SK-N-SH (cell line): ENCODE measurements around the gene FKBP9. TPM values are rescaled to one million over a fixed set of nuclear protein-coding genes. Genes with fewer than 3 reads are reported as not detected.

ENCODE experiments used
- CTCF ChIA-PET: fragments of 300-600, 350-600 bp; formaldehyde crosslinking; extraction: SDS; loops from one replicate; lab custom pipeline; 2021; lab: Yijun Ruan, JAX
- POLR2A ChIA-PET: fragments of 350-600 bp; sonication (Branson Sonifier 250); formaldehyde crosslinking; extraction: SDS; loops from one replicate; lab custom pipeline; 2020; ENCODE audit warnings: antibody characterized with exemption, inconsistent platforms; lab: Yijun Ruan, JAX
- DNase-seq: peaks from one replicate; pipeline ENCODE4 v3.0.0; 2012
- H2AFZ ChIP-seq: fragments of 200-600 bp; sonication (generic); 2 replicates; pipeline ENCODE4 v1.8.1; 2016; ENCODE audit warnings: antibody characterized with exemption, mild to moderate bottlenecking, low read depth
- H3F3A ChIP-seq: fragments of 200-600 bp; sonication (generic); replicated peaks from 2 replicates; pipeline ENCODE3; 2016; ENCODE audit warnings: antibody characterized with exemption, mild to moderate bottlenecking; ENCODE audit not compliant: insufficient read depth
- H3K27ac ChIP-seq, 2 experiments: fragments of 200-500 bp in 1 of 2; fragments of 200-600 bp in 1 of 2; sonication (Bioruptor generic) in 1 of 2; sonication (generic), shearing (Covaris generic) in 1 of 2; 2 replicates each; pipeline versions ENCODE4 v1.5.1 to v1.6.1; 2014 to 2016; ENCODE audit warnings: low read depth in 2 of 2, inconsistent platforms in 1 of 2, low read length in 1 of 2, mild to moderate bottlenecking in 1 of 2, mixed read lengths in 1 of 2
- H3K27me3 ChIP-seq: fragments of 200-600 bp; sonication (generic), shearing (Covaris generic); 2 replicates; pipeline ENCODE4 v1.6.1; 2016; ENCODE audit warnings: mixed run types; ENCODE audit not compliant: insufficient read depth
- H3K36me3 ChIP-seq, 2 experiments: fragments of 200-500 bp in 1 of 2; fragments of 200-600 bp in 1 of 2; sonication (Bioruptor generic) in 1 of 2; sonication (generic) in 1 of 2; replicated peaks in 1 of 2; 2 replicates each; pipeline versions ENCODE3 to v1.5.1; 2014 to 2016; ENCODE audit warnings: low read length in 1 of 2, mild to moderate bottlenecking in 1 of 2; ENCODE audit not compliant: insufficient read depth in 2 of 2, control insufficient read depth in 1 of 2
- H3K4me1 ChIP-seq, 2 experiments: fragments of 200-500 bp in 1 of 2; fragments of 200-600 bp in 1 of 2; sonication (Bioruptor generic) in 1 of 2; sonication (generic), shearing (Covaris generic) in 1 of 2; 2 replicates each; pipeline versions ENCODE4 v1.5.1 to v1.6.1; 2014 to 2016; ENCODE audit warnings: low read depth in 1 of 2, low read length in 1 of 2, mixed run types in 1 of 2; ENCODE audit not compliant: insufficient read depth in 2 of 2, control insufficient read depth in 1 of 2
- H3K4me2 ChIP-seq: fragments of 200-600 bp; sonication (generic), shearing (Covaris generic); 2 replicates; pipeline ENCODE4 v1.6.1; 2017; ENCODE audit warnings: mixed run types
- H3K4me3 ChIP-seq, 2 experiments: fragments of 200-500 bp in 1 of 2; fragments of 200-600 bp in 1 of 2; sonication (Bioruptor generic) in 1 of 2; sonication (generic), shearing (Covaris generic) in 1 of 2; 2 replicates each; pipeline versions ENCODE4 v1.5.1 to v1.8.1; 2014 to 2016; ENCODE audit warnings: low read depth in 2 of 2, inconsistent platforms in 1 of 2, low read length in 1 of 2, mild to moderate bottlenecking in 1 of 2, mixed read lengths in 1 of 2, moderate library complexity in 1 of 2
- H3K79me2 ChIP-seq: fragments of 200-600 bp; sonication (generic); 2 replicates; pipeline ENCODE4 v1.8.1; 2017; ENCODE audit warnings: mild to moderate bottlenecking; ENCODE audit not compliant: insufficient read depth
- H3K9ac ChIP-seq: fragments of 200-600 bp; sonication (generic); 2 replicates; pipeline ENCODE4 v1.6.1; 2017; ENCODE audit warnings: mixed run types
- H3K9me2 ChIP-seq: fragments of 200-600 bp; sonication (generic); 2 replicates; pipeline ENCODE4 v1.6.1; 2017; ENCODE audit warnings: mixed run types
- H3K9me3 ChIP-seq: fragments of 200-600 bp; sonication (generic); 2 replicates; pipeline ENCODE4 v1.6.1; 2017; ENCODE audit warnings: mixed run types, mild to moderate bottlenecking, moderate library complexity
- H4K20me1 ChIP-seq: fragments of 200-600 bp; sonication (generic); 2 replicates; pipeline ENCODE4 v1.6.1; 2017; ENCODE audit warnings: mild to moderate bottlenecking, mixed run types; ENCODE audit not compliant: insufficient read depth
- FOXM1 ChIP-seq: IDR thresholded peaks from 2 replicates; pipeline ENCODE4 v1.4.0; 2012; ENCODE audit warnings: low read depth, mild to moderate bottlenecking
- MXI1 ChIP-seq: IDR thresholded peaks from 2 replicates; pipeline ENCODE4 v1.6.1; 2012; ENCODE audit warnings: mild to moderate bottlenecking, low read depth, low read length, improper control_type of control experiment
- RAD21 ChIP-seq: IDR thresholded peaks from 2 replicates; pipeline ENCODE4 v1.6.1; 2012; ENCODE audit warnings: mild to moderate bottlenecking, low read length
- RFX5 ChIP-seq: IDR thresholded peaks from 2 replicates; pipeline ENCODE4 v1.6.1; 2012; ENCODE audit warnings: mild to moderate bottlenecking, improper control_type of control experiment, low read length
- TCF12 ChIP-seq: IDR thresholded peaks from 2 replicates; pipeline ENCODE4 v1.4.0; 2012
- YY1 ChIP-seq: IDR thresholded peaks from 2 replicates; pipeline ENCODE4 v1.4.0; 2012; ENCODE audit warnings: low read depth, mild to moderate bottlenecking
- WGBS: methylation state at CpG from one replicate; pipeline ENCODE4 v1.1.6; 2017; ENCODE audit warnings: low lambda C conversion rate; 5-methylcytosine and 5-hydroxymethylcytosine counted together
- polyA plus RNA-seq, 3 experiments: library from polyadenylated mRNA; depleted of rRNA; stranded (reverse); fragments of >200 nt; gene quantifications; 2 replicates each; pipeline ENCODE4 v1.2.3, GENCODE V29; 2012
- TF ChIP-seq, protein P1 (sequence below): IDR thresholded peaks from 2 replicates; pipeline ENCODE4 v1.6.1; 2012; ENCODE audit warnings: mild to moderate bottlenecking, low read depth, low read length, moderate library complexity
- TF ChIP-seq, protein P2 (sequence below): fragments of 150-350 bp; IDR thresholded peaks from 2 replicates; pipeline ENCODE4 v1.6.1; 2017; ENCODE audit warnings: antibody characterized with exemption, low read length, low read depth, borderline replicate concordance
- TF ChIP-seq, protein P3 (sequence below): fragments of 200-600 bp; sonication (generic); IDR thresholded peaks from 2 replicates; pipeline ENCODE4 v1.6.1; 2017; ENCODE audit warnings: antibody characterized with exemption, mild to moderate bottlenecking, moderate library complexity

FKBP9 gene
- polyA plus RNA-seq, 1 of the 3 experiments (the other 2 are of a cell fraction) = 211 TPM

DNA sequence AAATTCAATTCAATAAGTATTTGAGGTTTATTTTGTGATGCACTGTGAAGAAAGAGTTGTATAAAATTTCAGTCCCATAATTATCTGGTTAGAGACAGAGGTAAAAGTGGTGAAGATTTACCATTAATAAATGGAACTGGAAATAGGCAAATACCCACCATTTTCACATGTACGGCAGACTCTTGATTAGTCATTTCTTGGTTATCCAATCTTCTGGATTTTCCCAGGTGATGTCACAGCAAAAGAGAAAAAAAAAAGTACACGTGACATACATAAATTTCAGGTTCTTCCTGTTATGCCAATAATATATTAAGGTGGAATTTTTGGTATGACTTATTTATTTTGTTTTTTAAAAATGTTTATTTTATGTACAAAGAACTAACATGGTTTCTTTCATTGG lies 78.5 kb downstream of the FKBP9 start:
- 91% methylated on average over 2 of the region's 2 CpGs for WGBS
- no peak overlapping the region for H3K4me2 ChIP-seq
- peaks cover 4% of the 10 kb centered on the region for H3F3A ChIP-seq
- CTCF ChIA-PET = interaction anchor here (1.0 to 1.5 kb wide), 4 partner anchors 9 to 26 kb away, joined by 3 to 4 read pairs (median 3); partner anchors contain the start of gene NT5C3A
- POLR2A ChIA-PET = no interaction called here
- no peaks in the 10 kb centered on the region for H4K20me1 ChIP-seq
- H3K4me1 ChIP-seq = peaks cover 10% of the 10 kb centered on the region in 2 experiments; a peak in 3 of 4 replicates
- H3K9me2 ChIP-seq = no peaks in the 10 kb centered on the region
- no peak for DNase-seq
- no peak overlapping the region for H3K9ac ChIP-seq
- peaks cover 4 to 15% of the 10 kb centered on the region in 2 experiments for H3K36me3 ChIP-seq
- no peak overlapping the region for H3K4me3 ChIP-seq
- no peaks in the 10 kb centered on the region for H3K9me3 ChIP-seq
- H2AFZ ChIP-seq = no peak overlapping the region
- TF ChIP-seq, protein P1, sequence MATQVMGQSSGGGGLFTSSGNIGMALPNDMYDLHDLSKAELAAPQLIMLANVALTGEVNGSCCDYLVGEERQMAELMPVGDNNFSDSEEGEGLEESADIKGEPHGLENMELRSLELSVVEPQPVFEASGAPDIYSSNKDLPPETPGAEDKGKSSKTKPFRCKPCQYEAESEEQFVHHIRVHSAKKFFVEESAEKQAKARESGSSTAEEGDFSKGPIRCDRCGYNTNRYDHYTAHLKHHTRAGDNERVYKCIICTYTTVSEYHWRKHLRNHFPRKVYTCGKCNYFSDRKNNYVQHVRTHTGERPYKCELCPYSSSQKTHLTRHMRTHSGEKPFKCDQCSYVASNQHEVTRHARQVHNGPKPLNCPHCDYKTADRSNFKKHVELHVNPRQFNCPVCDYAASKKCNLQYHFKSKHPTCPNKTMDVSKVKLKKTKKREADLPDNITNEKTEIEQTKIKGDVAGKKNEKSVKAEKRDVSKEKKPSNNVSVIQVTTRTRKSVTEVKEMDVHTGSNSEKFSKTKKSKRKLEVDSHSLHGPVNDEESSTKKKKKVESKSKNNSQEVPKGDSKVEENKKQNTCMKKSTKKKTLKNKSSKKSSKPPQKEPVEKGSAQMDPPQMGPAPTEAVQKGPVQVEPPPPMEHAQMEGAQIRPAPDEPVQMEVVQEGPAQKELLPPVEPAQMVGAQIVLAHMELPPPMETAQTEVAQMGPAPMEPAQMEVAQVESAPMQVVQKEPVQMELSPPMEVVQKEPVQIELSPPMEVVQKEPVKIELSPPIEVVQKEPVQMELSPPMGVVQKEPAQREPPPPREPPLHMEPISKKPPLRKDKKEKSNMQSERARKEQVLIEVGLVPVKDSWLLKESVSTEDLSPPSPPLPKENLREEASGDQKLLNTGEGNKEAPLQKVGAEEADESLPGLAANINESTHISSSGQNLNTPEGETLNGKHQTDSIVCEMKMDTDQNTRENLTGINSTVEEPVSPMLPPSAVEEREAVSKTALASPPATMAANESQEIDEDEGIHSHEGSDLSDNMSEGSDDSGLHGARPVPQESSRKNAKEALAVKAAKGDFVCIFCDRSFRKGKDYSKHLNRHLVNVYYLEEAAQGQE = no peak
- TF ChIP-seq RFX5 = no peak
- no peaks in the 10 kb centered on the region for H3K27me3 ChIP-seq
- peaks cover 85% of the 10 kb centered on the region for H3K79me2 ChIP-seq
- no peak overlapping the region for H3K27ac ChIP-seq

DNA sequence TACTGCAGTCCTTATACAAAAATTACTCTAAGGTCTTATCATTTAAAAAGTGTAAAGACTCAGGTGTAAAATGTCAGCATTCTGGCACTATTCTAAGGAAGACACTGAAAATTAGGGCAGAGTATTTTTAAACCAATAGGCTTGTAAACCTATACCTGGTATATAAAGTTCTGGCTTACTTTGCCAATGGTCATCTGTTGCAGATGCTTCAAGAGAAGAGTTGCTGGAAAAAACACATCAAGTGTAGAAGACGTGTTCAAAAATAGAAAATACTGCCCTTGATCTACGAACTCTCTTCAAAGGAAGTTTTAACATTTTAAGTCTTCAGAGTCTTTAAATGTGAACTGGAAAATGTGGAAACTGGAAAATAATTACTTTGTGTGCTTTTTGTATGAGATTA lies 81.4 kb downstream of the FKBP9 start:
- DNase-seq = no peak
- Histone ChIP-seq H2AFZ (no peak overlapping the region), H3K4me1 (peaks cover 14 to 15% of the 10 kb centered on the region in 2 experiments; a peak in 3 of 4 replicates), H3F3A (peaks cover 5% of the 10 kb centered on the region), H3K9me3 (no peaks in the 10 kb centered on the region), H3K9me2 (no peaks in the 10 kb centered on the region), H3K27me3 (no peaks in the 10 kb centered on the region), H3K27ac (no peak overlapping the region), H3K9ac (no peak overlapping the region), H3K4me3 (no peak overlapping the region), H3K4me2 (peak overlapping the region; percentile 76; the same call in 1 of the 2 replicates), H3K36me3 (peaks cover 4 to 10% of the 10 kb centered on the region in 2 experiments), H3K79me2 (peaks cover 90% of the 10 kb centered on the region), H4K20me1 (no peaks in the 10 kb centered on the region)
- ChIA-PET CTCF (interaction anchor here (1.0 kb wide), 1 partner anchor 96 kb away, joined by 3 read pairs; no protein-coding TSS in a partner anchor), POLR2A (no interaction called here)
- WGBS = 89% methylated on average over 2 of the region's 2 CpGs
- TF ChIP-seq MXI1 (no peak), TCF12 (no peak), FOXM1 (no peak), RFX5 (no peak), RAD21 (no peak), YY1 (no peak)
- TF ChIP-seq, protein P1 = no peak
- TF ChIP-seq, protein P2, sequence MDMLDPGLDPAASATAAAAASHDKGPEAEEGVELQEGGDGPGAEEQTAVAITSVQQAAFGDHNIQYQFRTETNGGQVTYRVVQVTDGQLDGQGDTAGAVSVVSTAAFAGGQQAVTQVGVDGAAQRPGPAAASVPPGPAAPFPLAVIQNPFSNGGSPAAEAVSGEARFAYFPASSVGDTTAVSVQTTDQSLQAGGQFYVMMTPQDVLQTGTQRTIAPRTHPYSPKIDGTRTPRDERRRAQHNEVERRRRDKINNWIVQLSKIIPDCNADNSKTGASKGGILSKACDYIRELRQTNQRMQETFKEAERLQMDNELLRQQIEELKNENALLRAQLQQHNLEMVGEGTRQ = no peak
- TF ChIP-seq, protein P3, sequence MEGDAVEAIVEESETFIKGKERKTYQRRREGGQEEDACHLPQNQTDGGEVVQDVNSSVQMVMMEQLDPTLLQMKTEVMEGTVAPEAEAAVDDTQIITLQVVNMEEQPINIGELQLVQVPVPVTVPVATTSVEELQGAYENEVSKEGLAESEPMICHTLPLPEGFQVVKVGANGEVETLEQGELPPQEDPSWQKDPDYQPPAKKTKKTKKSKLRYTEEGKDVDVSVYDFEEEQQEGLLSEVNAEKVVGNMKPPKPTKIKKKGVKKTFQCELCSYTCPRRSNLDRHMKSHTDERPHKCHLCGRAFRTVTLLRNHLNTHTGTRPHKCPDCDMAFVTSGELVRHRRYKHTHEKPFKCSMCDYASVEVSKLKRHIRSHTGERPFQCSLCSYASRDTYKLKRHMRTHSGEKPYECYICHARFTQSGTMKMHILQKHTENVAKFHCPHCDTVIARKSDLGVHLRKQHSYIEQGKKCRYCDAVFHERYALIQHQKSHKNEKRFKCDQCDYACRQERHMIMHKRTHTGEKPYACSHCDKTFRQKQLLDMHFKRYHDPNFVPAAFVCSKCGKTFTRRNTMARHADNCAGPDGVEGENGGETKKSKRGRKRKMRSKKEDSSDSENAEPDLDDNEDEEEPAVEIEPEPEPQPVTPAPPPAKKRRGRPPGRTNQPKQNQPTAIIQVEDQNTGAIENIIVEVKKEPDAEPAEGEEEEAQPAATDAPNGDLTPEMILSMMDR = no peak
